Activated gamma-delta T cell (primary cell): ENCODE results near the gene HMGA1.
A peak's percentile ranks its signal among the peaks of the same experiment; 100 is the strongest.
"Not testable (repeated sequence)": the region's sequence is repeated elsewhere in the genome, so short reads cannot be mapped to it uniquely, and the experiment has no call there.

ENCODE experiments used
- DNase-seq: peaks from one replicate; lab custom pipeline; 2025; lab: John Stamatoyannopoulos, UW

The HMGA1 gene

DNA sequence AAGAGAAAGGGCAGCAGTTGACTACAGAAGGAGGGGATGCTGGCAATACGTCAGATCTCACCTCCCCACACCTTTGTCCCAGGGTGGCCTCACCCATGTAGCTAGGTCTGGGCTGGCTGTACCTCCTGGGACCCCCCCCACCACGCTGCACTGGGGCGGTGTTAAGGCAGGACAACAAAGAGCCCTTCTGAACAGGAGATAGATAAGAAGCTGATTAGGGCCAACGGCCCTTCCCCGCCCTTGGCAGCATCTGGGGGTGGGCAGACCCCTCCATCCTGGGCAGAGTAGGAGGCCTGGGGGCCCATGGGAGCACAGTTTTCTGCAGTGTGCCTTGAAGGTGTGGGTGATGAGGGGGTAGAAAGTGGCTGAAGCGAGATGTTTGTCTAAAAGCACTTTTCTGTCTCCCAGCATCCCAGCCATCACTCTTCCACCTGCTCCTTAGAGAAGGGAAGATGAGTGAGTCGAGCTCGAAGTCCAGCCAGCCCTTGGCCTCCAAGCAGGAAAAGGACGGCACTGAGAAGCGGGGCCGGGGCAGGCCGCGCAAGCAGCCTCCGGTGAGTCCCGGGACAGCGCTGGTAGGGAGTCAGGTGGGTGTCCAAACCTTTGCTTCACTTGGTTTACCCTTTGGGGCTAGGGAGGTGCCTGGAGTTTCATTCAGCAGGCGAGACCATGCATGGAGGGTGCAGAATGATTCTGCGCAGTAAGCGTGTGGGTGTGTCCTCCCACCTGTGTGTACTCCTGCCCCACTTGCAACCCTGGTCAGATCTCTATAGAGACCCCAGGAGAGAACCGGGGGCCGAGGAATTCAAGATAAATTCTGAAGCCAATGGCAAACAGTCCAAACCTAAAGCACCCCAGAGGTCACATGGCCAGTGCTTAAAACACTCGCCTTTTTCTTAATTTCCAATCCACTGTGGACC lies 3.9 kb downstream of the HMGA1 start:
- no peak for DNase-seq

DNA sequence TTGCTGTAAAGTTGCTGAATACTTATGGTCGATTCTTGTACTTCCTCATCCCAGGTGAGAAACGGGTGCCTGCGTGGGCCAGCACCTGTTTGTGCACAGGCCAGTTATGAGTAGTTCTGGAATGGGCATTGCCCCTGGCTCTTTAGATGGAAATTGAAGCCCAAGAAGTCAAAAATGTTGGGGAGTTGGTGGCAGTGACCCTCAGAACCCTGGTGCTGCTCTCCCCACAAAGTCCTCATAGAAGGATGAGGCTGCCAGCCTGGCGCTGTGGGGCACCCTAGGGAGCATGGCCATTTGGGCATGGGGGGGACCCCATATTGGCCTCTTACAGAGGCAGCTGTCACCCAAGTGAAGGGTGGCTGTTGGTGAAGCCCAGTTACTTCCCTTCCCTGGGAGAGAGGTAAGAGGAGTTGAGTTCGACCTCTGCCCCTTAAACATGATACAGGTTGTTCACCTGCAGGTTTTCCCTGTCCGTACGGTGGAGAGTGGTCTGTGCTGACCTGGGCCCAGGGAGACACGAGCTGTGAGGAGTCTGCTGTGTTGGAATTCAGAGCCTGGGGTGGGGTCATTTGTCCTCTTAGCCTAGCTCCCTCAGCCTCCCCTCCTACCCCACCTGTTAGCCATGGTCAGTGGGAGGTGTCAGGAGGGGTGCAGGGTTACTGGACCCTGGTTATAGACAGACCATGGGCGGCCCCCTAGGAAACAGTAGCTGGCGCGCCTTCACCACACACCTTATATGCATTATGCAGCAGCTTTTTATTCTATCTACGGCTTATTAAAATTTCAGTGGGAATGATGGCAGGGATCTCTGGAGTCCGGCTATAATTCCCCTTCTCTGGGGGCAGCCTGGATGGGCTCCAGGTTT lies 4.9 kb downstream of the HMGA1 start:
- DNase-seq, result no peak

DNA sequence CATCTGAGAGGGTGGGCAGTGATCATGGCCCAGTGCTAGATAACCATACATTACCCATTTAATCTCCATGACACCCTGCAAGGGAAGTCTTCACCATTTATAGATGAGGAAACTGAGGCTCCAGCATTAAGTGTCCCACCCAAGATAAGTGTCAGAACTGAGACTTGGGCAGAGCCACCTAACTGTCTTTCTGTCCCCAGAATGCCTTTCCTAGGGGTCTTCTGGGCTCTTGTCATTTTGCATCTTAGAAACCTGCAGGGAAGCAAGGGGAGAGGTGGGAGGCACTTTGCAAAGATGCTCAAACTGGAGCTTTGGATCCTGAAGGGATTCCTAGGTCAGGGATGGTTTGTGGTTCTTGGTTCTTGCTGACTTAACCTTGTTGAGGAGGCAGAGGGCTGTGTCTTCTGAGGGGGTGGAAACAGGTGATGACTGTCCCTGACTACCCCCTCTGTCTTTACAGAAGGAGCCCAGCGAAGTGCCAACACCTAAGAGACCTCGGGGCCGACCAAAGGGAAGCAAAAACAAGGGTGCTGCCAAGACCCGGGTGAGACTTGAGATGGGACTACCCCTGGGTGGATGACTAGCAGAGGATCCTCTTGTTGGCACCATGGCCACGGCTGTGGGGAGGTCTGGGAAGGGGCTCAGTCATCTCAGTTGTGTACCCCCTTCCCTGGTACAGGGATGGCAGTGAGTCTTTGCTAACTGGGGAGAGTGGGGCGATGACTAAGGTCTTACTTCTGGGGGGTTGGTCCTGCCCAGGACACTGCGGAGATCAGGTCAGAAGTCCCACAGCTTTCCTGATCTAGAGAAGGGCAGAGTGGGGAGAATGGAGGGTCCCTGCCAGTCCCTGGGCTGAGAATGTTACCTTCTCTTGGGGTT lies 5.8 kb downstream of the HMGA1 start:
- DNase-seq, result no peak

DNA sequence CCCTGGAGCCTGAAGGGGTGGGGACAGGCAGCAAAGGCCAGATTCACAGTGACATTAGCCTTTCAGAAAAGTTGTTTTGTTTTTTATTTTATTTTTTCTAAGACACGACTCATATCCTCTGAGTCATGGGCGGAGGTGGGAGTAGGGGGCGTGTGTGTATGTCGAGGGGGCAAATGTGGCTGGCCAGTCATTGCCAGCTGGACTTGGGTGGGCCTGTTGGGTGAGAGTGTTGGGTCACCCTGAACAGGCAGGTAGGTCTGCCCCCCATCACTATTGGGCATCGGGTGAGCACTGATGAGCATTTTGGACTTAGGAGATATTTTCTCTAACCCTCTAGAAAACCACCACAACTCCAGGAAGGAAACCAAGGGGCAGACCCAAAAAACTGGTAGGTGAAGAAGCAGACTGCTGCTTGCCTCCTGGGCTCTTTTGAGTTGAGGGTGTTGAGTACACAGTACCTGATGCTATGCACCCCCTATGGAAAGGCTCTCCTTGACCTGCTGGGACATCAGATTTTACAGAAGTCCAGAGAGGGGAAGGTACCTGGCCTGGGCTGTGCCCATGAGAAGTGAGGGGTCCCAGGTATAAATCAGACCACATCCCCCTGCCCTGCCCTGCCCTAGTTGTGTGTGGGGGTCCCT lies 6.6 kb downstream of the HMGA1 start:
- no peak for DNase-seq

DNA sequence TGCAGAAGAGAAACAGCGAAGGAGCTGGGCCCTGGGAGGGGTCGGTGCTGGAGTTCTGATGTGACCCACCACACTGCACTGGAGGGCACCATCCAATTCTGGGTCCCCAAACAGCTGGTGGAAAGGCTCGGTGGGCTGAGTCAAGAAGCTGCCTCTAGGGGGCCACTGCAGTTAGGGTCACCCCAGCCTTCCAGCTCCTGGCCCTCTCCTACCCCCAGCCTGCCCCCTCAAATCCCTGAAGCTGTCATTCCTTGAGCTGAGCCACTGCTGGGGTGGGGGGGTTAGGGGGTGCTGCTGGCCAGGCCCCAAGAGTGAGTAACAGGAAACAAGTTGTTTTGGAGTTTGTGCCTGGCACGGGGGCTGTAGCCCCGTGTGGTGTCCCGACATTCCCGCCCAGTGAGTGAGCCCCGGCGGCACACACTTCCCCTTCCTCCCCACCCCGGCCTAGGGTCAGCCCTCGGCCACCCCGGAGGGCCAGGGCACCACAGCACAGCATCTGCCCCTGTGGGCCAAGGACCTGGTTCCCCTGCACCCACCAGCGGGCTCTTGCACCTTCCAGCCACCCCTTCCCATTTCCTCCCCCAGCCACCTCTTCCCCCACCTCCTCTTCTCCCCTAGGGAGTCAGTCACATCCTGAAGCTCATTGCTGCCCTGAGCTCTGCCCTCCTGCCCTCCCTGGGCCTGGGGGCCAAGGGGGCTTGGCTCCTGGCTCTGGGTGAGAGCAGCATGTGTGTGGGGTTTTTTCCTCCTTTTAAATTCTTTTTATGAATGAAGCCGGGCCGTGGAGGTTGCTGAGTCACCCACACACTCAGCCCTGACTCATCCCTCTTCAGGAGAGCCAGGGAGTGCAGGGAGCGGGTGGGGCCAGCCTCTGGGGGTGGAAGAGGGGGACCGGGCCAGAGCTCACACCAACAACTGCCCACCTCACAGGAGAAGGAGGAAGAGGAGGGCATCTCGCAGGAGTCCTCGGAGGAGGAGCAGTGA lies 7.5 kb downstream of the HMGA1 start:
- no peak for DNase-seq

DNA sequence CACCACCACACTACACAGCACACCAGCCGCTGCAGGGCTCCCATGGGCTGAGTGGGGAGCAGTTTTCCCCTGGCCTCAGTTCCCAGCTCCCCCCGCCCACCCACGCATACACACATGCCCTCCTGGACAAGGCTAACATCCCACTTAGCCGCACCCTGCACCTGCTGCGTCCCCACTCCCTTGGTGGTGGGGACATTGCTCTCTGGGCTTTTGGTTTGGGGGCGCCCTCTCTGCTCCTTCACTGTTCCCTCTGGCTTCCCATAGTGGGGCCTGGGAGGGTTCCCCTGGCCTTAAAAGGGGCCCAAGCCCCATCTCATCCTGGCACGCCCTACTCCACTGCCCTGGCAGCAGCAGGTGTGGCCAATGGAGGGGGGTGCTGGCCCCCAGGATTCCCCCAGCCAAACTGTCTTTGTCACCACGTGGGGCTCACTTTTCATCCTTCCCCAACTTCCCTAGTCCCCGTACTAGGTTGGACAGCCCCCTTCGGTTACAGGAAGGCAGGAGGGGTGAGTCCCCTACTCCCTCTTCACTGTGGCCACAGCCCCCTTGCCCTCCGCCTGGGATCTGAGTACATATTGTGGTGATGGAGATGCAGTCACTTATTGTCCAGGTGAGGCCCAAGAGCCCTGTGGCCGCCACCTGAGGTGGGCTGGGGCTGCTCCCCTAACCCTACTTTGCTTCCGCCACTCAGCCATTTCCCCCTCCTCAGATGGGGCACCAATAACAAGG lies 8.5 kb downstream of the HMGA1 start:
- not testable (repeated sequence) for DNase-seq

DNA sequence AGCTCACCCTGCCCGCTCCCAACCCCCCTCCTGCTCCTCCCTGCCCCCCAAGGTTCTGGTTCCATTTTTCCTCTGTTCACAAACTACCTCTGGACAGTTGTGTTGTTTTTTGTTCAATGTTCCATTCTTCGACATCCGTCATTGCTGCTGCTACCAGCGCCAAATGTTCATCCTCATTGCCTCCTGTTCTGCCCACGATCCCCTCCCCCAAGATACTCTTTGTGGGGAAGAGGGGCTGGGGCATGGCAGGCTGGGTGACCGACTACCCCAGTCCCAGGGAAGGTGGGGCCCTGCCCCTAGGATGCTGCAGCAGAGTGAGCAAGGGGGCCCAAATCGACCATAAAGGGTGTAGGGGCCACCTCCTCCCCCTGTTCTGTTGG lies 9.1 kb downstream of the HMGA1 start:
- not testable (repeated sequence) for DNase-seq

DNA sequence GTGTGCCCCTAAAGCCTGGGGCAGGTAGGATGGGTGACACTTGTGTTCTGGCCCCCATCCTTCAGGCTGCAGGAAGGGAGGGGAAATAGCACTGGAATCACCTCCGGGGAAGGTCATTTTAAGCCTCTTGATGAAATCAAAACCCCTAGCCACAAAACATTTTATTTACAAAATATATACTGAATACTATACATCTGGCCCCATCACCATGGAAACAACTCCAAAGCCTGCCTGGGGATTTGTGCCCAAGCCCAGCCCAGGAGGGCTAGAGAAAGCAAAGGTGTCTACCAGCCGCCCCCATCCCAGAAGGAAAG lies 9.5 kb downstream of the HMGA1 start:
- no peak for DNase-seq

DNA sequence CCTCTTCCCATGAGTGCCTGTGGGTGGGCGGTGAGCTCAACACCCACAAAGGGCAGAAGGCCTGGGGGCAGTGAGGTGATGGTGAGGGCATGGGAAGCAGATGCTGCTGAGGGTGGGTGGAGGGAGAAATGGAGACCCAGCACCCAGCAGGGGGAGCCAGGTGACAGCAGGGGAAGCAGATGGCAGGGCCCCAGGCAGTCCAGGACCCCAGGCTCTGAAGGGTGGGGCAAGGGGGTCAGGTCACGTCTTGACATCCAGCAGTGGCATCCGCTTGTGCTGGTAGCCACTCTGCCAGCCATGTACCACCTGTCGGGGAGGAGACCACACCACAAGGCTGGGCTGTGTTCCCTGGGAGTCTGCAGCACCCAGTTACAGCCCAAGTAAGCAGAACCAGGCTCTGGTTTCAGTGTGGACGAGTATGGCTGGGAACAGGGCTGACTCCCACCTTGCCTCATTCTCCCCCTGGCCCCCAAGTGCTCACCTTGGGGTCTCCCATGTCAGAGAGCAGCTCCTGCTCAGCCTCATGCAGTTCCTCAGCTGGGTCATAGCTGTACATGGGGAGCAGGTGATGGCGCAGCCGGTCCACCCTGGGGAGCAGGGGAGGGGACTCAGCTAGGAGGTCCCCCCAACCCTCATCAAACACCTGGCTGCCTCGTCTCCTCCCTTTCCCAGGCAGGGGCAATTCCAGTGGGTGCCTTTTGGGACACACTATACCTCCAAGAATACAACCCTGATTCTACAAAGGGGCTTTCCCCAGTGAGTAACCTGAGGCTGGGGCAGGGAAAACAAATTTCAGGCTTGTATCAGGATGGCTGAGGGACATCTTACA lies 10.1 kb downstream of the HMGA1 start:
- no peak for DNase-seq

DNA sequence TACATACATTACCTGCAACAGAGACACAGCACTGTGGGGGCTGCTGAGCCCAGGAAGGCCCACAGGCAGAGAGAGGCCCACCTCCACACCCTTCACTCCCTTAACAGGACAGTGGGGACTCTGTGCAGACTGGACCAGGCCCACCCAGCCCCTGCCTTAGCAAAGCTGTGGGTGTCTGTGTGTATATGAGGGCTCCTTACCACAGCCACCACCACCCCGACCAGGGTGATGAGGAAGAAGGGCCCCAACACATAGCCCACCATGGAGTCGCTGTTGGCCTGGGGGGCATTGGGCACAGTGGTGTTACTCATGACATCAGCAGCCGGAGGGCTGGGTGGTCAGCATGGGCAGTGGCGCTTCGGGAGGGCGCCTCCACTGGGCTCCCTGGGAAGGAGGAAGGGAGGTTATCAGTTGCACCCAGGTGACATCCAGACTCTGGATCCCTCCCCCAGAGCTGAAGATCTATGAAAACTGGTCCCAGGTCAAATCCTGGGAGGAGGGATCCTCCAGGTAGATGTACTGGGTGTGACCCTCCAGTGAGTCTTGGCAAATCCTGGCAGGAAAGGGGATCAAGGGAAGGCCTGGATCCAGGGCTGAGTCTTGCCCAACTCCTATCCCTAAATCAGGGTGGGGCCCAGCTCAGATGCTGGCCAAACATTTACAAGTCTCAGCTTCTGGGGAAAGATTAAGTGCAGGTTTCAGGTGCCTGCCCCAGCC lies 11.0 kb downstream of the HMGA1 start:
- no peak for DNase-seq

DNA sequence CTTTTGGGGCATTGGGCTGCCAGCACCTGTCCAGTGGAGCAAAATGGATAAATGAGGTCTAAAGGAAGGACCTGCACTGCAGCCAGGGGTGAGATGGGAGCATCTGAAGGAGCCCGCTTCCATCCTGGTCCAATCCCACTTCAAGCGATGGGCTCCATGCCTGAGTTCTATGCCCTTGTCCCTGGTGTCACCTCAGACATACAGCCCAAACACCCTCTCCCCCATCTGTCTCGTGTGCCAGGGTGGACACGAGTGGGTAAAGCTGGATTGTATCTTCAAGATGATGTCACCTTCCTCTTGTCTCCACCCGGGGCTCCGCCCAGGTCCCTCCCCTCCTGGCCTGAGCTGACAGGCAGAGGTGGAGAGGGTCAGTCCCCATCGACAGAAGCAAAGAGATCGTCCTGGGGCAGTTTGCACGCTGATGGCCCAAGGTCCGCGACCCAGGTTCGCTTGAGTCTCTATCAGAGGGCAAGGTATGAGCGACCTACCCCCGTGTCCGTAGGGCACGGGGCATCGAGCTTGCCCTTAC lies 11.6 kb downstream of the HMGA1 start:
- DNase-seq, result peak; percentile 24

DNA sequence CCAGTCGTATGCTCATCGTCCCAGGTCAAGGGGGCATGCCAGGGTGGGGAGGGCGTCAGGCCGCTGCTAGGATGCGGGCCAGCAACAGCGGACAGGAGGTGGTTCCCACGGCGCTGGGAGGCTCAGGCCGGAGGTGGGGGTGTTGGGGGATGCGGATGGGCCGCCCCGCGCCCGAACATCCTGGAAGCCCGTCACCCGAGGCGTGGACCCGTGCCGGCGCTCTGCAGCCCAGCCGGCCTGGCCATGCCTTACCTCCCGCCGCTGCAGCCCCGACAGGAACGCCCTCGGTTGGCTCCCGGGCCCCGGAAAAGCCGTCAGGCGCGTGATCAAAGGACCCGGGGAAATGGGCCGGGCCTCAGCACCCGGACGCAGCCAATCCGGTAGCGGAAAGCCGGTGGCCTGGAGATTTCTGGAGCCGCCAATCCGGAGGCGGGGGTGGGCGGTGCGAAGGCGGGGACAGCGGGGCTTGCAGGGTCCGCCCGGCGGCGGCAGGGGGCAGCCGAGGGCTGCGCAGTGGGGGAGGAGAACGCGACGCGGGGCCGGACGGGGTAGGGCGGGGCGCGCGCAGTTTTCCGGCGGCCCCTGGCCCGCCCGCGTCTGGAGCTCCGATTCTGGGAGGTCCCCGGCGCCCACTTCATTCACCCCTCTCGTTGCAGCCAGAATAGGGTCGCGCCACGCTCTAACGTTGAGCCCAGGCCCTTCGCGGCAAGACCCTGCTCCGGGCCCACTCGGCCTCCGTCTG lies 12.2 kb downstream of the HMGA1 start, which contains the start of gene SMIM29:
SMIM29 (minus strand) TSS at position 280 of the 742 bp plus-strand sequence. CDS start 1,215 bp downstream, outside the sequence.
- DNase-seq, result peak; percentile 96

DNA sequence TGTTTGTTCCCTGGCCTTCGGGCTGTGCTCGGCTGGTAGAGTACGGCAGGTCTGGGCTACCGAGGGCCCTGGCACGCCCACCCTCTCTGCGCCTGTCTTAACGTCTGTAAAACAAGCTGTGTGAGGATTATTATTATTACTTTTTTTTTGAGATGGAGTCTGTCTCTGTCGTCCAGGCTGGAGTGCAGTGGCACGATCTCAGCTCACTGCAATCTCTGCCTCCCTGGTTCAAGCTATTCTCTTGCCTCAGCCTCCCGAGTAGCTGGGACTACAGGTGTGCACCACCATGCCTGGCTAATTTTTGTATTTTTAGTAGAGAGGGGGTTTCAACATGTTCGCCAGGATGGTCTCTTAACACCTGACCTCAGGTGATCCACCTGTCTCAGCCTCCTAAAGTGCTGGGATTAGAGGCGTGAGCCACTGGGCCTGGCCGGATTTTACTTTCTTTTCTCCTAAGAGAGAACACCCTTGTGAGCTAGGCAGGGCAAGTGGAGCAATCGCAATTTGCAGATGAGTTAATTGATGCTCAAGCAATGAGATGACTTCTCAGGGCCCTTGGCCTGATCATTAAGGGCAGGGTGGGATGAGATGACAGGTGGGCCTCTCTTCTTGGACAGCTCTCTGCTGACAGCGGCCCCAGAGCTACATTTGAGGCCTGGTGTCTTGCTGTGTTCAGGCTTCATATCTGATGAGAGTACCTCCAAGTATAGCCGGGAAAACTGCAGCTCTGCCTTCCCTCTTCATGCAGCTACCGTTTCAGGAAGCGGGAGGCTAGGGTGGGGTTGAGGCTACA lies 13.0 kb downstream of the HMGA1 start:
- DNase-seq, result no peak

DNA sequence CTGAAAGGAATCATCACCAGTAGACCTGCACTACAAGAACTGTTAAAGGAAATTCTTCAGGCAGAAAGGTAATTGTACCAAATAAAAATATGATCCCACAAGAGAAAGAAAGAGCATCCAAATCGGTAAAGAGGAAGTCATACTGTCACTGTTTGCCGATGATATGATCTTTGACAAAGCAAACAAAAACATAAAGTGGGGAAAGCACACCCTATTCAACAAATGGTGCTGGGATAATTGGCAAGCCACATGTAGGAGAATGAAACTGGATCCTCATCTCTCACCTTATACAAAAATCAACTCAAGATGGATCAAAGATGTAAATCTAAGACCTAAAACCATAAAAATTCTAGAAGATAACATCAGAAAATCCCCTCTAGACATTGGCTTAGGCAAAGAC lies 15.7 kb downstream of the HMGA1 start:
- not testable (repeated sequence) for DNase-seq

DNA sequence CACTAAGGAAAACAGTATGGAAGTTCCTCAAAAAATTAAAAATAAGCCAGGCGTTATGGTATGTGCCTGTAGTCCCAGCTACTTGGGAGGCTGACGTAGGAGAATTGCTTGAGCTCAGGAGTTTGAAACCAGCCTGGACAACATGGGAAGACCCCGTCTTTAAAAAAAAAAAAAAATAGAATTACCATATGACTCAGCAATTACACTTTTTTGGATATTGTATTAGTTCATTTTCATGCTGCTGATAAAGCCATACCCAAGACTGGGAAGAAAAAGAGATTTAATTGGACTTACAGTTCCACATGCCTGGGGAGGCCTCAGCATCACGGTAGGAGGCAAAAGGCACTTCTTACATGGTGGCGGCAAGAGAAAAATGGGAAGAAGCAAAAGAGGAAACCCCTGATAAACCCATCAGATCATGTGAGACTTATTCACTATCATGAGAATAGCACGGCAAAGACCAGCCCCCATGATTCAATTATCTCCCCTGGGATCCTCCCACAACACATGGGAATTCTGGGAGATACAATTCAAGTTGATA lies 22.9 kb downstream of the HMGA1 start:
- no peak for DNase-seq
